Testis (tissue), 3 donors: ENCODE measurements around the gene STARD5. TPM values are rescaled to one million over a fixed set of nuclear protein-coding genes. Genes with fewer than 3 reads are reported as not detected.

Experiments
- DNase-seq: peaks from one replicate; pipeline ENCODE4 v3.0.0-alpha.2; 2019
- H3K27ac ChIP-seq, 2 donors: fragments of 200-600 bp; sonication (generic); one replicate each; pipeline ENCODE4 v1.5.1; 2019
- H3K27me3 ChIP-seq: fragments of 200-600 bp; sonication (generic); one replicate; pipeline ENCODE4 v1.5.1; 2019
- H3K36me3 ChIP-seq: fragments of 200-600 bp; sonication (generic); one replicate; pipeline ENCODE4 v1.5.1; 2017; ENCODE audit warnings: low read depth; ENCODE audit errors: missing control alignments
- H3K4me1 ChIP-seq: fragments of 200-600 bp; sonication (generic); one replicate; pipeline ENCODE4 v1.5.1; 2019
- H3K4me3 ChIP-seq, 2 donors: fragments of 200-600 bp; sonication (generic); one replicate each; pipeline ENCODE4 v1.5.1; 2017 to 2019
- H3K9me3 ChIP-seq: fragments of 200-600 bp; sonication (generic); one replicate; pipeline ENCODE4 v1.5.1; 2017
- CTCF ChIP-seq, 3 experiments: fragments of 450-650 bp in 2 of 3; fragments of 200-600 bp in 1 of 3; sonication (generic) in 1 of 3; IDR thresholded peaks; one replicate each; pipeline ENCODE4 v1.5.1; 2016 to 2019; ENCODE audit warnings: antibody characterized with exemption in 3 of 3, mild to moderate bottlenecking in 2 of 3, moderate library complexity in 1 of 3
- POLR2A ChIP-seq: fragments of 450-650 bp; IDR thresholded peaks from one replicate; pipeline ENCODE4 v1.6.1; 2017; ENCODE audit warnings: antibody characterized with exemption, mild to moderate bottlenecking, moderate library complexity
- WGBS, 2 donors: methylation state at CpG; one replicate each; pipeline ENCODE4 v1.1.5; 2018; 5-methylcytosine and 5-hydroxymethylcytosine counted together
- intact Hi-C: fragments of 100-400 bp; cut with DNase I; formaldehyde crosslinking; loops from one replicate; pipeline ENCODE4 v1.15.1; 2023; ENCODE audit warnings: low total_unique reads
- polyA plus RNA-seq: library from polyadenylated mRNA; stranded (reverse); fragments of 350-450 nt; fragmentation: Illumina TruSeq; extraction: RNeasy Lipid Tissue Mini Kit (QIAGEN cat#74804); gene quantifications from one replicate; pipeline ENCODE4 v1.2.3, GENCODE V29; 2014; ENCODE audit warnings: low read depth, low replicate concordance; ENCODE audit not compliant: insufficient read depth
- total RNA-seq, 2 donors: library from RNA; depleted of rRNA; stranded (reverse); fragments of >200 nt; gene quantifications; one replicate each; pipeline ENCODE4 v1.2.3, GENCODE V29; 2016

Gene STARD5
- total and polyA plus RNA-seq, 3 donors from 2014 or later: 8.7 to 16.2 (median 15.7) TPM

- intact Hi-C loops: no loop called here
- no peak for DNase-seq
- Histone ChIP-seq H3K4me1 (no peaks in the 10 kb centered on the region), H3K27me3 (no peaks in the 10 kb centered on the region), H3K27ac (no peak overlapping the region), H3K4me3 (no peak overlapping the region), H3K9me3 (no peaks in the 10 kb centered on the region), H3K36me3 (no peaks in the 10 kb centered on the region)
- 100% methylated on average over 3 of the region's 3 CpGs for WGBS, 2 donors
- TF ChIP-seq CTCF (IDR thresholded peaks at IDR 0.05) (no peak), POLR2A (no peak)
Observed at GRCh38 chr15:81281456-81281735, 42.5 kb downstream of the STARD5 start.

DNA sequence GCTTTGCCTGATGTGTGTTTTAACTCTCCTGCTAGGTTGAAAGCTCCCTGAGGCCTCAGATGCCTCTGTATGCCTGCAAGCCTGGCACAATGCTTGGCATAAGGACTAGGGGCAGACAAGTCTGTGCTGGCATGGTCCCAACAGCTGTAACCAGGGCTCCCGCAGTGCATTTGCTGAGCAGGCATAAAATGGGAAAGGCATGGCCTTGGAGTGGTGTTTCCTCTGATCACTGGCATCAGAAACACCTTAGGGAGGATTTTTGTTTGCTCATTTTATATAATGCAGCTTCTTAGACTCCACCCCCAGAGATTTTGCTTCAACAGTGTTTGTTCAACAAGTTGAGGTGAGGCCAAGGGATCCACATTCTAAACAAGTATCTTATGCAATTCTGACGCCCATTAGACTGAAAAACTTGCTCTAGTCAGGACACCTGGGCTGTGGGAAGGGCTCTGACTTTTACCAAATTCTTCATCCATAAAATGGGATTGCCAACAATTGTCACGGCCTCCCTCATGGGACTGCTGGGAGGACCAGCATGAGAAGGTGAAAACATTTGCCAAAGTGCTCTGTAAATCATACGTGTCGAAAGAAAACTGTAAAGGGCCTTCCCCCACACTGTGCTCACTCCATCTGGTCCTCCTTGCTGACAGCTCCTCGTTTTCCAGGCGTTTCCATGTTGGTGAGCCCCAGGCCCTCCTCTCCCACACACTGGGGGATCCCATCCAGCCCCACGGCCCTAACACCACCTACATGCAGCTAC lies 43.1 kb downstream of the STARD5 start:
- TF ChIP-seq POLR2A: no peak
- TF ChIP-seq CTCF (IDR thresholded peaks at IDR 0.05): no peak
- H3K27ac ChIP-seq: no peak overlapping the region
- 78 to 86% methylated on average over 8 of the region's 8 CpGs for WGBS, 2 donors
- H3K4me3 ChIP-seq: no peak overlapping the region
- peaks cover 2% of the 10 kb centered on the region for H3K4me1 ChIP-seq
- DNase-seq: no peak
- intact Hi-C loops: no loop called here
- no peaks in the 10 kb centered on the region for H3K9me3 ChIP-seq
- no peaks in the 10 kb centered on the region for H3K27me3 ChIP-seq
- no peaks in the 10 kb centered on the region for H3K36me3 ChIP-seq

DNA sequence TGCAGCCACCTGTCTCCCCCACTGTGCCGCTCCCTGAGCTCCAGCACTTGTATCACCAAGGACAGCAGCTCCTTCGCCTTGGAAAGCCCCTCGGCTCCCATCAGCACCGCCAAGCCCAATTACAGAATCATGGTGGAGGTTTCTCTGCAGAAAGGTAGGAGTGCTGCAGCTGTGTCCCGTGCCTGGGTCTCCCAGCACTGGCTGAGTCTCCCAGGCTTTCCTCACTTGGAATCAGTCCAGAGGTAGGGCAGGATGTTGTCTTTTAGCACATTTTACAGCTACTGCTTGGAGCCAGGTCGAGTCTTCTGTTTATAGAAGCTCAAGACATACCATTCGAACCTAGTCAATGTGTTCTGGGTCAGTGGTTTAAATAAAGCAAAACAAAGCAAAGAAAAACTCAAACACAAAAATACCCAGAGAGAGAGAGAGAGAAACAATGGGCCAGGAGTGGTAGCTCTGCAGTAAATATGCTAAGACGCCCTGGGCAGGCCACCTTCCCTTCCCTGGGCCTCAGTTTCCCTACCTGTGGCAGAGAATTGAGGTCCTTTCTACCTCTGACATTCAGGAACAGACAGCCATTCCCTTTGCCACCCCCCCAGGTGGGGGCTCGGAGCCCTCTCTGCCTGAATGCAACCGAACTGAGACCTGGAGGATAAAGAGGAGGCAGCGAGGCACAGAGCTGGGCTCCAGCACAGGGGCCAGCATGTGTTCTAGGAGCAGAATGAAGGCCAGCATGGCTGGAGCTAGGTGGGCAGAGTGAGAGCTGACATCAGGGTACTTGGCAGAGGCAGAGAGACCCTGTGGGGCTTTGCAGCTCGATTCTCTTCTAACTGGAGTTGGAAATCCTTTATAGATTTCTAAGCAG lies 44.1 kb downstream of the STARD5 start:
- no peak for DNase-seq
- no peaks in the 10 kb centered on the region for H3K36me3 ChIP-seq
- intact Hi-C loops: loop anchor here (10.0 kb wide), 1 partner anchor 55 kb away; no protein-coding TSS in a partner anchor
- peaks cover 9% of the 10 kb centered on the region for H3K4me1 ChIP-seq
- WGBS, 2 donors: 82 to 87% methylated on average over 12 of the region's 12 CpGs
- no peaks in the 10 kb centered on the region for H3K27me3 ChIP-seq
- no peak overlapping the region for H3K27ac ChIP-seq
- TF ChIP-seq CTCF (IDR thresholded peaks at IDR 0.05) (no peak), POLR2A (no peak)
- no peaks in the 10 kb centered on the region for H3K9me3 ChIP-seq
- H3K4me3 ChIP-seq: no peak overlapping the region

DNA sequence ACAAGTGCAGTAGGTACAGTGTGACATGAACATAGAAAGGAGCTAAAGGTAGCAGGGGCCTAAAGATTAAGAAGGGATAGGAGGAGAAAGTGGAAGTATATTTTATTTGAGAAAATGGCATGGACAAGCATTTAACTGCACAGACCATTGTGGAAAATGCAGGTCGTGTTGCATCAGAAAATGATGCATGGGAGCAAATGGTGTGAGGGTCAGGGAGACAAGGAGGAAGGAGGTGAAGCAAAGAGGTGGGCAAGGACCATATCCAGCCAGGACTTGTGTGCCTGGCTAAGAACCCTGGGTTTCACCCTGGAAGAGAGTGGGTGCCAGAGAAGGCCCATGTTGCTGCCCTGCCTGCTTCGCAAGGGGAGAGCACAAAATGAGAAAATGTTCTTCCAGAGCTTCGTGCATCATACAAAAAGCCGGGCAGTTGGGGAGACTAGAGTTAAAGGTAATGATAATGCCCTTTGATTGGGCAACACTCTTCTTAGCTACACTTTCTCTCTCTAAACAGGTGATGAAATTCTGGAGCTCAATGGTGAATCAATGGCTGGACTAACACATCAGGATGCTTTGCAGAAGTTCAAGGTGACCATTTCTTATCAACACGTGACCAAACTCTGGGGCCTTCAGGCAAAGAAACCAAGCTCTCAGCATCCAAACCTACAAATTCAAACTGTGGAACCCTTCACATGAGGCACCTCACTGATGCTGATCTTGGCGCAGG lies 45.5 kb downstream of the STARD5 start:
- H3K27me3 ChIP-seq: no peaks in the 10 kb centered on the region
- no peak overlapping the region for H3K4me3 ChIP-seq
- H3K4me1 ChIP-seq: peaks cover 13% of the 10 kb centered on the region
- no peaks in the 10 kb centered on the region for H3K9me3 ChIP-seq
- intact Hi-C loops: loop anchor here (10.0 kb wide), 1 partner anchor 56 kb away; no protein-coding TSS in a partner anchor
- WGBS, 2 donors: 94 to 95% methylated on average over 6 of the region's 6 CpGs
- H3K27ac ChIP-seq: no peak overlapping the region
- no peaks in the 10 kb centered on the region for H3K36me3 ChIP-seq
- no peak for TF ChIP-seq CTCF (IDR thresholded peaks at IDR 0.05)
- TF ChIP-seq POLR2A: no peak
- DNase-seq: no peak
